B cell (primary cell): ENCODE measurements around the gene CCDC30.

Experiments used
- CTCF ChIP-seq: fragments of 200-600 bp; IDR thresholded peaks from one replicate; pipeline ENCODE4 v1.8.0; 2022; ENCODE audit warnings: antibody characterized with exemption, mild to moderate bottlenecking
- EZH2 ChIP-seq: IDR thresholded peaks from 2 replicates; pipeline ENCODE4 v1.6.1; 2012; ENCODE audit warnings: borderline replicate concordance, low read depth, mild to moderate bottlenecking, moderate library complexity, low read length; ENCODE audit not compliant: insufficient read depth, poor library complexity, severe bottlenecking

GRCh38 chr1:42587753-42588152 lies 124.7 kb downstream of the CCDC30 start:
- no peak for TF ChIP-seq CTCF
- no peak for TF ChIP-seq EZH2
